Calu3 (cell line): ENCODE data around the gene PARL. TPM values are rescaled to one million over a fixed set of nuclear protein-coding genes. Genes with fewer than 3 reads are reported as not detected.

Source experiments
- BruUV-seq: library from RNA; stranded (reverse); fragments of 400-500 nt; replicated peaks from 2 replicates; lab custom pipeline; 2021; lab: Mats Ljungman, UMichigan
- CTCF ChIA-PET: fragments of 300-600 bp; sonication (Branson Sonifier 250); formaldehyde crosslinking; loops from one replicate; lab custom pipeline; 2022; ENCODE audit warnings: antibody characterized with exemption; lab: Charles Lee
- DNase-seq: peaks from one replicate; pipeline ENCODE4 v3.0.0; 2022
- H3K27ac Mint-ChIP-seq: one replicate; pipeline ENCODE4 v1.8.0; 2022; ENCODE audit warnings: mixed read lengths; ENCODE audit not compliant: unreplicated experiment
- H3K27me3 Mint-ChIP-seq: one replicate; pipeline ENCODE4 v1.8.0; 2022; ENCODE audit warnings: mixed read lengths; ENCODE audit not compliant: unreplicated experiment
- H3K36me3 Mint-ChIP-seq: one replicate; pipeline ENCODE4 v1.8.0; 2022; ENCODE audit warnings: mild to moderate bottlenecking, moderate library complexity, mixed read lengths; ENCODE audit not compliant: insufficient read depth, unreplicated experiment
- H3K4me1 Mint-ChIP-seq: one replicate; pipeline ENCODE4 v1.8.0; 2022; ENCODE audit warnings: mild to moderate bottlenecking, low read depth, mixed read lengths; ENCODE audit not compliant: unreplicated experiment
- H3K4me3 Mint-ChIP-seq: one replicate; pipeline ENCODE4 v1.8.0; 2022; ENCODE audit warnings: mild to moderate bottlenecking, low read depth, moderate library complexity, mixed read lengths; ENCODE audit not compliant: unreplicated experiment
- H3K9me3 Mint-ChIP-seq: one replicate; pipeline ENCODE4 v1.8.0; 2022; ENCODE audit warnings: low read depth, mixed read lengths; ENCODE audit not compliant: unreplicated experiment
- intact Hi-C: fragments of 100-400 bp; cut with micrococcal nuclease; formaldehyde crosslinking; loops from one replicate; pipeline ENCODE4 v1.10.0; 2022; ENCODE audit not compliant: unreplicated experiment
- total RNA-seq: library from RNA; stranded (reverse); gene quantifications from 2 replicates; pipeline ENCODE4 v1.2.3, GENCODE V29; 2022
- TF ChIP-seq, protein P1 (sequence below): fragments of 200-600 bp; IDR thresholded peaks from one replicate; pipeline ENCODE4 v1.8.0; 2022; ENCODE audit warnings: antibody characterized with exemption; ENCODE audit not compliant: unreplicated experiment

PARL gene
- total RNA-seq, 1 experiment from 2014 or later, result 80.4 TPM

DNA sequence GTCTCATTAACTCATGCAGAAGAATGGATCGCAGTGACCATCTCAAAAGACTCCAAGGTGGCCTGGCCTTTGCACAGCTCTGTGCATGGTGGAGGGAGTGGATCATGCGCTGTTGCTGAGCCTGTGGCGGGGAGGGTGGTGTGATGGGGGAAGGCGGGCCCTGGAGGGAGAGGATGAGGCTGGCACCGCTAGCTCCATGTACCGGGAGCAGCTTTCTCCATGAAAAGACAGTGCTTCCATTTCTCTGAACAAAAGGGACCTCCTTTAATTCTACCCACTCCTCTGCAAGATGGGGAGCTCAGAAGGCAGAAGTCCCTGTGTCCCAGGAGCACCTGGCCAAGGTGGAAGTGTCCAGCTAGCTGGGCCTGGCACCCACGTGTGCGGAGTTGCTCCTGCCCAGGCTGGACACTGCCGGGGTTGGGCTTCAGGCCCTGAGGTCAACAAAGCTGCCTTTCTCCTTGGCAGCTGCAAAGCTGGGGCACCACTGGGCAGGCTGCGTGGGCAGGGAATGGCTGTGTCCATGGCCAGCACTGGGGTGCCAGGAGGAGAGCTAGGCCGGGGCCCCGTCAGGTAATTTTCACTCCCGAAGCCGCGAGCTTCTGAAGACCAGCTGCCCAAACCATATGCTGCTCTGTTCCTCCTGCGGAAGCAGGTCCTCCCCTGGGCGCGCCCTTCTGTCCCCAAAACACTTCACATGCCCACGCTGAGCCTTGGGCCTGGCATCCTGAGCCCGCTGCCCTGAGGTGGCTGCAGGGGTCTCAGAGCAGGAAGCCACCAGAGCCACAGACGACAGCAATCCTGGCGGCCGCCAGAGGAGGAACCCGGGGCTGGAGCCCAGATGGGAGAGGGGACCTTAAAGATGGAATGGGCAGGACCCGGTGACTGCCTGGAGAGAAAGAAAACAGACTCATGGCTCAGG is 65.7 kb downstream of the PARL start:
- H3K36me3 Mint-ChIP-seq, result peaks cover 37% of the 10 kb centered on the region
- DNase-seq, result no peak
- CTCF ChIA-PET, result no interaction called here
- no peak overlapping the region for H3K4me3 Mint-ChIP-seq
- H3K4me1 Mint-ChIP-seq, result peaks cover 5% of the 10 kb centered on the region
- TF ChIP-seq, protein P1, sequence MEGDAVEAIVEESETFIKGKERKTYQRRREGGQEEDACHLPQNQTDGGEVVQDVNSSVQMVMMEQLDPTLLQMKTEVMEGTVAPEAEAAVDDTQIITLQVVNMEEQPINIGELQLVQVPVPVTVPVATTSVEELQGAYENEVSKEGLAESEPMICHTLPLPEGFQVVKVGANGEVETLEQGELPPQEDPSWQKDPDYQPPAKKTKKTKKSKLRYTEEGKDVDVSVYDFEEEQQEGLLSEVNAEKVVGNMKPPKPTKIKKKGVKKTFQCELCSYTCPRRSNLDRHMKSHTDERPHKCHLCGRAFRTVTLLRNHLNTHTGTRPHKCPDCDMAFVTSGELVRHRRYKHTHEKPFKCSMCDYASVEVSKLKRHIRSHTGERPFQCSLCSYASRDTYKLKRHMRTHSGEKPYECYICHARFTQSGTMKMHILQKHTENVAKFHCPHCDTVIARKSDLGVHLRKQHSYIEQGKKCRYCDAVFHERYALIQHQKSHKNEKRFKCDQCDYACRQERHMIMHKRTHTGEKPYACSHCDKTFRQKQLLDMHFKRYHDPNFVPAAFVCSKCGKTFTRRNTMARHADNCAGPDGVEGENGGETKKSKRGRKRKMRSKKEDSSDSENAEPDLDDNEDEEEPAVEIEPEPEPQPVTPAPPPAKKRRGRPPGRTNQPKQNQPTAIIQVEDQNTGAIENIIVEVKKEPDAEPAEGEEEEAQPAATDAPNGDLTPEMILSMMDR, result no peak
- intact Hi-C loops, result no loop called here
- H3K9me3 Mint-ChIP-seq, result no peaks in the 10 kb centered on the region
- no TSS peak for BruUV-seq
- H3K27ac Mint-ChIP-seq, result no peak overlapping the region
- no peaks in the 10 kb centered on the region for H3K27me3 Mint-ChIP-seq

DNA sequence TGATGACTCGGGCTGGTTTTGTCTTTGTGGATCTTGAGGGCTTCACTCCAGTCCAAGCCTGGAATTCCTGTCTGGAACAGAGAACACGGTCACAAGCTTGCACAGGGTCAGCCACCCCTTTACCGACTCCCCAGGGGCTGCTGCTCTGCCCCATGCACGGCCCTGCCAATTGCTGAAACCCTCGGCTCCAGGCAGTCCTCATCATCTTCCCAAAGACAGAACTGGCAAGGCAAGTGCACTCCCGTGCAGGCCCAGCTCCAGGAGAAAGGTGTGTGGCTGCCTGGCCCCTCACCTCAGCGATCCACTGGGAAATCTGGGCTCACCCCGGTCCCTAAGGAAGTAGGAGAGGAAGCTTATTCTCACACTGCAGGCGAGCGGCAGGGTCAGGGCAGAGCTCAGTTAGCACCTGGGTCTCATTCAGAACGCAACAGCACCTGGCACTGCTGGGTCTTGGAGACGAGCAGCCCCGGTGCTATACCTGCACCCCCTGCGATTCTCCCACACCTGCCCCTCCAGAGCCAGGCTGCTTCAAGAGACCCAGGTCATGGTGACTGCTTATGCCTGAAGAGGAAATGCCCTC is 66.5 kb downstream of the PARL start:
- intact Hi-C loops, result no loop called here
- no peak overlapping the region for H3K27ac Mint-ChIP-seq
- no TSS peak for BruUV-seq
- TF ChIP-seq, protein P1, result no peak
- DNase-seq, result no peak
- H3K27me3 Mint-ChIP-seq, result no peaks in the 10 kb centered on the region
- H3K36me3 Mint-ChIP-seq, result peaks cover 35% of the 10 kb centered on the region
- no peak overlapping the region for H3K4me3 Mint-ChIP-seq
- H3K4me1 Mint-ChIP-seq, result no peaks in the 10 kb centered on the region
- CTCF ChIA-PET, result no interaction called here
- H3K9me3 Mint-ChIP-seq, result no peaks in the 10 kb centered on the region

DNA sequence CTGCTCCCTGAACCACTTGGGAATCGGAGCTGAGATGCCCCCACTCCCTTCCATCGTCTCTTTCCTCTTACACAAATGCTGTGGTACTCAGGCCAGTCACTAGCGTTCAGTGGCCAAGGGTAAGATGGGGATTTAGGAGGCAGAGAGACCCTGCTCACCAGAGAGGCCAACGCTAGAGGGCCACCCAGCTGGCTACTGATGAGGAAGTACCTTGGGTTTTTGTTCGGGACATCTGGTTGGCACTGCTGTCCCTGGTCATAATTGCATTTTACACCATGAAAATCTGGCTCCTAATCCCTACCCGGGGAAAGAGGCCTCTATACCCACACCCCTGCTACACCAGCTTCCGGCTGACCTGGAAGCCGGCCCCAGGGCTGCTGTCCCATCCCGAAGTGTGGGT is 67.0 kb downstream of the PARL start:
- H3K9me3 Mint-ChIP-seq, result no peaks in the 10 kb centered on the region
- no peak overlapping the region for H3K4me3 Mint-ChIP-seq
- BruUV-seq, result no TSS peak
- TF ChIP-seq, protein P1, result no peak
- CTCF ChIA-PET, result no interaction called here
- no peak overlapping the region for H3K27ac Mint-ChIP-seq
- intact Hi-C loops, result no loop called here
- H3K27me3 Mint-ChIP-seq, result no peaks in the 10 kb centered on the region
- no peak for DNase-seq
- H3K36me3 Mint-ChIP-seq, result peaks cover 35% of the 10 kb centered on the region
- no peaks in the 10 kb centered on the region for H3K4me1 Mint-ChIP-seq

DNA sequence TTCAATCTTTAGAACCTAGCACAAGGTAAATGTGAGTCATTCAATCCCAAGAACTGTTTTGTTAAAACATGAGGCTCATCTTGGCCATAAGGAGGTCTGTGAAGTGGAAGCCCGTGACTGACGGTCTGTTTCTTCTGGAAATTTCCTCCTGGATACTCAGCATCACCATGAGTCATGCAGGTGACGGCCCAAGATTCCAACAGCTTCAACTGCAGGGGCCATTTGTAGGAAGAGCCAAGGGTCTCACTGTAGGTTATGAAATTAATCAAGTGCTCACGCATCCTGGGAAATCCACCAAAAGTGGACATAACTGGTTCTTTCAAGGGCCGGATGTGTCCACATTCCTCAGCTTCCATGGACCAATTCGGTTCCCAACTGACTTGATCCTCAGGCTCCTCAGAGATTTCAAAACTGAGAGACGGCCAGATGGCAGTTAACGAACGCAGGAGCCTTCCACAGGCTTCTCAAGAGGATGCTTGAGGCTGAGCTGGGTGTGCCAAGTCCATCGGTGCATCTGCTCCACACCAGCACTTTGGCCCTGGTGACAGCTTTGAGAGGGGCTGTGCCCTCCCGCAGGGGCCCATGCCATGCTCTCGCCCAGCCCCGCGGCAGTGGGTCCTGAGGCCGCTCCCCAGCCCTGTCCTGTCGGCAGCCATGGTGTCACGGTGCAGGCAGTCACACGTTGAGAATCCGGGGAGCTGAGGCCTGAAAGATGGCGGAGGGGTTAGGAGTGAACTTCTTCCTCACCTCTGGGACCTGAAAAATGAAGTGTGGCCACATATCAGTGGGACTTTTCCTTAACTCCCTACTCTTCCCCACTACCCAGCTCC is 67.8 kb downstream of the PARL start:
- no peak overlapping the region for H3K4me3 Mint-ChIP-seq
- intact Hi-C loops, result no loop called here
- H3K4me1 Mint-ChIP-seq, result no peaks in the 10 kb centered on the region
- H3K27ac Mint-ChIP-seq, result no peak overlapping the region
- TF ChIP-seq, protein P1, result no peak
- CTCF ChIA-PET, result no interaction called here
- H3K9me3 Mint-ChIP-seq, result no peaks in the 10 kb centered on the region
- H3K27me3 Mint-ChIP-seq, result no peaks in the 10 kb centered on the region
- peaks cover 35% of the 10 kb centered on the region for H3K36me3 Mint-ChIP-seq
- DNase-seq, result no peak
- BruUV-seq, result TSS peak; percentile 10
